Thymus (tissue), 11 donors: ENCODE data around the gene MAPK8IP3. TPM values are rescaled to one million over a fixed set of nuclear protein-coding genes. Genes with fewer than 3 reads are reported as not detected.

Experiments
- DNase-seq, 9 donors: peaks; one replicate each; pipeline ENCODE4 v3.0.0-alpha.2; 2013; ENCODE audit warnings: low spot score in 9 of 9, low read depth in 6 of 9, missing footprints in 1 of 9
- H3K27ac ChIP-seq, 2 donors: one replicate each; pipeline ENCODE4 v1.5.1; 2013; ENCODE audit warnings: control low read depth in 1 of 2, low read depth in 1 of 2, low read length in 1 of 2, mild to moderate bottlenecking in 1 of 2, moderate library complexity in 1 of 2
- H3K27me3 ChIP-seq, 2 donors: one replicate each; pipeline ENCODE4 v1.5.1; 2013; ENCODE audit warnings: low read length in 1 of 2; ENCODE audit not compliant: control insufficient read depth in 2 of 2, insufficient read depth in 1 of 2
- H3K36me3 ChIP-seq, 2 donors: one replicate each; pipeline ENCODE4 v1.5.1; 2013; ENCODE audit warnings: low read length in 1 of 2, mild to moderate bottlenecking in 1 of 2, moderate library complexity in 1 of 2; ENCODE audit not compliant: control insufficient read depth in 2 of 2, insufficient read depth in 2 of 2
- H3K4me1 ChIP-seq, 2 donors: one replicate each; pipeline ENCODE4 v1.5.1; 2013; ENCODE audit warnings: low read length in 2 of 2; ENCODE audit not compliant: control insufficient read depth in 2 of 2, insufficient read depth in 2 of 2
- H3K4me3 ChIP-seq, 2 donors: one replicate each; pipeline ENCODE4 v1.5.1; 2013; ENCODE audit warnings: low read length in 2 of 2, control low read depth in 1 of 2, mild to moderate bottlenecking in 1 of 2
- H3K9me3 ChIP-seq, 2 donors: one replicate each; pipeline ENCODE4 v1.5.1; 2013; ENCODE audit warnings: low read length in 1 of 2, mild to moderate bottlenecking in 1 of 2; ENCODE audit not compliant: control insufficient read depth in 2 of 2, insufficient read depth in 1 of 2
- WGBS: extraction: QIAGEN DNeasy Blood & Tissue Kit; methylation state at CpG from one replicate; pipeline ENCODE4 v1.1.7; 2013; 5-methylcytosine and 5-hydroxymethylcytosine counted together
- polyA plus RNA-seq: library from polyadenylated mRNA; stranded (reverse); fragments of 200-250 nt; gene quantifications from one replicate; pipeline ENCODE4 v1.2.3, GENCODE V29; 2013
- total RNA-seq: library from RNA; stranded (reverse); fragments of 120-200 nt; gene quantifications from one replicate; pipeline ENCODE4 v1.2.4, GENCODE V29; 2013
- donor health status: healthy.

MAPK8IP3 gene
- total and polyA plus RNA-seq, 2 donors: 36.0 to 129 TPM

DNA sequence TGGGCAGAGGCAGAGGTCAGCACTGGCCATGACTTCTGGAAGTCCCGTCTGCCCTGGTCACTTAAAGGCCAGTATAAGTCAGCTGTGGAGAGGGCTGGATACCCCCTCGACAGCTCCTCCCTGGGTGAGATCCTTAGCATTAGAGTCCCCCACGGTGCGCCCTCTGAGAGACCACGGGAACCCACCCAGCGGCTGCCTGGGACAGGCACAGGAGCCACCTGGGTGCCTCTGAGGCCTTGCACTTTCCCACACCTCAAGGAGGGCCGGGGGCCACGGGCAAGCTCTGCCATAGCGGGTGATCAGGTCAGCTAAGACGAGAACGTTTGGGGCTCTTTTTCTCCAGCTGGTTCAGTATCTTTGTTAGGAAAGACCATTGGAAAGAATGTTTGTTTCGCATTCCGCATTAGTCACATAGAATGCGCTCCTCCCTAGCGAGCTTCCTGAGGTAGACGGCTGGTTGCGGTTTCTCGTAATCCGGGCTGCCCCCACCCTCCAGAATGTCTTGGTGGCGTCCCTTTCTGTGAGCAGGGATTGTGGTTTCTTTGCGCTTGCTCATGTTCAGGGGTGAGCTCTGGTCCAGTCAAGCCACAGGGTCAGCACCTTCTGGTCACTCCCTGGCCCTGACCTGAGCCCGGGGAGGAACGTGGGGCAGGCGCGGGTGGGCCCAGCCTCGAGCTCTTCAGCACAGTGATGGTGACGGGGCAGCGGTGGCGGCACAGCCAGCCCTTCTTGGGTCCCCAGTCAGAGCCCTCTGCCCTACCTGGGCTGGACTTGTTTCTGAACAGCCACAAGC is 40.1 kb downstream of the MAPK8IP3 start:
- no peak overlapping the region for H3K4me3 ChIP-seq
- no peaks in the 10 kb centered on the region for H3K27me3 ChIP-seq
- no peak overlapping the region for H3K27ac ChIP-seq
- DNase-seq: no peak
- peaks cover 50 to 77% of the 10 kb centered on the region in 2 donors for H3K36me3 ChIP-seq
- 98% methylated on average over 29 of the region's 29 CpGs for whole genome bisulfite sequencing
- no peaks in the 10 kb centered on the region for H3K4me1 ChIP-seq
- H3K9me3 ChIP-seq: no peaks in the 10 kb centered on the region

DNA sequence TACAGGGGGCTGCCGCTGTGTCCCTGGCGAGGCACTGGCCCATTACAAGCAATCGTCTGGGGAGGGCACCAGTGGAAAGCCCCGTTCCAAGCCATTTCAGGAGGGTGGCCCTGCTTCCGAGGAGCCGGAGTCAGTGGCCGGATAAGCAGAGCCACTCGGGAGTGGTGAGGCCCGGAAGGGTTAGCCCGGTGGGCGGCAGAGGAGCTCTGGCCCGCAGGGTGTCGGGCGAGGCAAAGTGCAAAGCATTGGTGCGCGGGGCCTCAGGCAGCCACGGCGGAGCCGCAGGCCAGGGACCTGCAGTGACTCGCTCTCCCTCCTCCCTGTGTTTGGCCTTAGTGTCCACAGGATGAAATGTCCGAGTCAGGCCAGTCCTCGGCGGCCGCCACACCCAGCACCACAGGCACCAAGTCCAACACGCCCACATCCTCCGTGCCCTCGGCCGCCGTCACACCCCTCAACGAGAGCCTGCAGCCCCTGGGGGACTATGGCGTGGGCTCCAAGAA is 40.7 kb downstream of the MAPK8IP3 start:
- WGBS: 98% methylated on average over 31 of the region's 31 CpGs
- peaks cover 54 to 78% of the 10 kb centered on the region in 2 donors for H3K36me3 ChIP-seq
- H3K4me3 ChIP-seq: no peak overlapping the region
- H3K9me3 ChIP-seq: no peaks in the 10 kb centered on the region
- H3K27ac ChIP-seq: no peak overlapping the region
- H3K27me3 ChIP-seq: no peaks in the 10 kb centered on the region
- no peaks in the 10 kb centered on the region for H3K4me1 ChIP-seq
- DNase-seq: no peak

DNA sequence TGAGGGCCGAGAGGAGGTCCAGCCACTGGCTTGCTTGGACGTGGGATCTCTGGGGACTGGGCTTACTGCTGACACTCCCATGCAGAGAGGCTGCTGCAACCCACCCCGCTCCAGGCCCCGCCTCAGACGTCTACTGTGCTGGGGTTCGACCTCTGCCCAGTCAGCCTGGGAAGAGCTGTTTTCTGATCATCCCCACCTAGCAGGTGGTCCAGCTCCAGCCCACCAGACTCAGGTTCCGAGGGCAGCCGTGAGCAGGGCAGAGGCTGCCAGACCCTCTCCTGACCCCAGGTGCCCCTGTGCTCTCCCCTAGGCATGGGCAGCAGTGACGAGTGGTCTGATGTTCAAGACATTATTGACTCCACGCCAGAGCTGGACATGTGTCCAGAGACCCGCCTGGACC is 41.9 kb downstream of the MAPK8IP3 start:
- Histone ChIP-seq H3K27ac (no peak overlapping the region), H3K27me3 (no peaks in the 10 kb centered on the region), H3K36me3 (peaks cover 65 to 87% of the 10 kb centered on the region in 2 donors), H3K4me3 (no peak overlapping the region), H3K4me1 (no peaks in the 10 kb centered on the region), H3K9me3 (no peaks in the 10 kb centered on the region)
- DNase-seq: no peak
- WGBS: 93% methylated on average over 11 of the region's 11 CpGs

DNA sequence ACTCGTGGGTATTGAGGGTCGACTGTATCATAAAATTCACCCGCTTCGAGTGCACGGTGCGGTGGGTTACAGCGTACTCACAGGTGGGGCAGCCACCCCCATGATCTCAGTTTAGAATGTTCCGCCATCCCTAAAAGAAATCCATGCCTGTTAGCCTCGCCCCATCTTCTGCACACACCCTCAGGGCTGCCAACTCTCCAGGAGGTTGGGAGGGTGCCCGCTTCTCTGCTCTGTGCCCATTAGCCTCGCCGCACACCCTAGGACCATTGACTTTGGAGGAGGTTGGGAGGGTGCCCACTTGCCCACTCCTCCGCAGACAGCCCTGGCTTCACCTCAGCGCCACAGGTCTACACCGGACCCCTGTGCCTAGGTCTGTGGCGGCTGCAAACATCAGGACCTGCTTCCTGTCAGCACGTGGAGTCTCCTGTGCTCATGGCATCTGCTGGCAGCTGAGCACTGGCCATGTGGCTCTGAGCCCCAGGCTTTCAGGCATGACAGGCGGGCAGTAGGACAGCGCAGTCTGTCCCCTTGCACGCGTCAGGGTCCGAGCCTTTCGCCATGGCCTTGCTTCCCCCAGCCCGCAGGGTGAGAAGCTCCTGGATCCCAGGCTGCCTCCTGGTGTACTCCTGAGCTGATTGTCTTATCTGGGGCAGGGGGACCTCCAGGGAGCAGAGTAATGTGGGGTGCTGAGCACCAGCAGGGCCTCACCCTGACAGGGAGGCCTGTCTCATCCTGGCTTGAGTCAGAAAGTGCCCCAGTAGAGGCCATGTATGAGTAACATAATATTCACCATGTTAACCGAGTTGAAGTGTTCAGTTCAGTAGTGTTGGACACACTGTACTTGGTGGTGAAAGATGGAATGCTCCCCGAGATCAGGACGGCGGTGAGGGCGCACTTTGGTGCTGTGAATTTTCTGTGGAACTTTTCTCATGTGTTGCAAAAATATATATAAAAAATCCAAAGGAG is 43.4 kb downstream of the MAPK8IP3 start:
- Histone ChIP-seq H3K9me3 (no peaks in the 10 kb centered on the region), H3K4me1 (no peaks in the 10 kb centered on the region), H3K27me3 (no peaks in the 10 kb centered on the region), H3K4me3 (no peak overlapping the region), H3K27ac (no peak overlapping the region), H3K36me3 (peaks cover 62 to 83% of the 10 kb centered on the region in 2 donors)
- 97% methylated on average over 29 of the region's 29 CpGs for WGBS
- no peak for DNase-seq

DNA sequence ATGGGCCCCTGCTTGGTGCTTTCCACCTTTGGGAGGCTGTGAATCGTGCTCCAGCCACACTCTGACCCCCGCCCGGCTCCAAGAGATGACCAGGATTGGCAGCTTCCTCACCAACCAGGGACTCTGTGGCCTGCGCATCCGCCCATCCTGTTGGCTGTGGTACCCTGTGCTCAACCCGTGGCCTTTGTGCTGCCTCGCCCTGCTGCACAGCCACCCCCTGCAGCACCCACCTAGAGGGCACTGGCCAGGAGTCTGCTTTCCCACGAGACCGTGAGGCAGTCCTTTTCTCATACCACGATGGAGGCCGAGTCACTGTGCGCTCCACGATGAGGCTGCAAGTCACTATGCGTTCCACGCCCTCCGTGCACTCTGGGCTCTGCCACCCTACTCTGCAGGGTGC is 46.0 kb downstream of the MAPK8IP3 start:
- no peak overlapping the region for H3K27ac ChIP-seq
- 98% methylated on average over 16 of the region's 16 CpGs for WGBS
- no peaks in the 10 kb centered on the region for H3K9me3 ChIP-seq
- no peak for DNase-seq
- H3K4me1 ChIP-seq: no peaks in the 10 kb centered on the region
- H3K27me3 ChIP-seq: no peaks in the 10 kb centered on the region
- peaks cover 64 to 67% of the 10 kb centered on the region in 2 donors for H3K36me3 ChIP-seq
- H3K4me3 ChIP-seq: no peak overlapping the region

DNA sequence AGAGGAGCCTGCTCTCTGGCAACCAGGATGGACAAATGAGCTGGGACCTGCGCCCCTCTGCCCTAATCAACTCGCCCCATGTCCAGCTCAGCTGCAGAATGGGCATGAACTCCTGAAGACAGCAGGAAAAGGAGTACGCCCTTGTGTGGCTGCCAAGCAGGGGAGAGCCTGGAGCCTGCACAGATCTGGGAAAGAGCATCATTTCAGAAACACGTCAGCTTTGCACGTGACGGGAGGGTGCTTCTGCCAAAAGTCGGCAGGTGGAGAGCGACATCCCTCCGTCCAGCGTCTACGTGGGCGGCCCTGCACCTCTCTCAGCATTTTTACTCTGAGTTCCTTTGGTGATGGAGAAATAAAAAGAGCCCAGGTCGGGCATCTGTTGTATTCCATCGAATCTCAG is 46.9 kb downstream of the MAPK8IP3 start:
- H3K36me3 ChIP-seq: peaks cover 58 to 63% of the 10 kb centered on the region in 2 donors
- no peak for DNase-seq
- 97% methylated on average over 14 of the region's 14 CpGs for WGBS

DNA sequence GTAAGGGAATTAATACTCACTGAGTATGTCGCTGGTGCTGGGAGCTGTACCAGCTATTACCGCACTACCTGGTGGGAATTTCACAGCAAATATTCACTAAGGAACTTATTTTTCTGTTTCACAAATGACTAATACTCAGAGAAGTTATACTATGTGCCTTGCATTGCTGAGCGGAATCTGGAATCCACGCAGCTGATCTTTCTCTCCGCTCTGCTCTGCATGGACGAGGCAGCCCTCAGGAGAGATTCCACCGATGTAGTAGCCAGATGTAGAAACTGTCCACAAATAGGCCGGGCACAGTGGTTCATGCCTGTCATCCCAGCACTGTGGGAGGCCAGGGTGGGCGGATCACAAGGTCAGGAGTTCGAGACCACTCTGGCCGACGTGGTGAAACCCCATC is 48.2 kb downstream of the MAPK8IP3 start:
- Histone ChIP-seq H3K27me3 (no peaks in the 10 kb centered on the region), H3K4me1 (no peaks in the 10 kb centered on the region), H3K4me3 (no peak overlapping the region), H3K9me3 (no peaks in the 10 kb centered on the region), H3K36me3 (peaks cover 53 to 60% of the 10 kb centered on the region in 2 donors), H3K27ac (no peak overlapping the region)
- DNase-seq: no peak
- 98% methylated on average over 12 of the region's 12 CpGs for WGBS

More for the DNA sequence above, 46.9 kb downstream of the MAPK8IP3 start:
- no peaks in the 10 kb centered on the region for H3K27me3 ChIP-seq
- no peak overlapping the region for H3K4me3 ChIP-seq
- no peak overlapping the region for H3K27ac ChIP-seq
- no peaks in the 10 kb centered on the region for H3K4me1 ChIP-seq
- no peaks in the 10 kb centered on the region for H3K9me3 ChIP-seq

DNA sequence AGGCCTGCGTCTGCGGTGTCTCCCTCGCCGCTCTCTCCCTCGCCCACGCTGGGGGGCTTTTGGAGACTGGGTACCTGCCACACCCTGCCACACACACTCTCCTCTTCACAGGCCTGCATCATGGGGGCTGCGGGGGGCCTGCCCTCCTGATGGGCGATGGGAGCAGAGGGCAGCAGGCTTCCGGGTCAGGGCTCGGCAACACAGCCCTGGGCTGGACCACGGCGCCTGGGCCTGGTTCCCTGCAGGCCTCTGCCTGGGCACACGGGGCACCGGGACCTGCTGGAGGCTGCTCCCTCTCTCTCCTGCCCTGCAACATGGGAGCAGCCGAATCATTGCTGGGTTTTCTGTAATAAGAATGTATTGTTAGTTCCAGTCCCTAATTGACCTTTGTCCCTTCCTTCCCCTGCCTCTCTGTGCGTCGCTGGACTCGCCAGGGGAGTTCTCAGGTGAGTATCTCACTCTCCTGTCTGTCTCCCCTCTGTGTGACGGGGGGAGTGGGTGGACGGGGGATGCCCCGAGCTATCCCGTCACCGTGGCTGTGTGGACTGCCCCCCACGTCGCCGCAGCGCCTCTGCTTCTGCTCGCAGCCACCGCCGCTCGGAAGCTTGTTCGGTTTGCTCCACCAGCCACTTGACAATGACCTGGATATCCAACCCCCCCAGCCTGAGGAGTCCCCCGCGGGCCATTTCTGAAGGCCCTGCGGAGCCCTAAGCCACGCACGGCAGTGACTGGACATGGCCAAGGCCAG is 51.9 kb downstream of the MAPK8IP3 start:
- Histone ChIP-seq H3K4me3 (no peak overlapping the region), H3K36me3 (peaks cover 49 to 67% of the 10 kb centered on the region in 2 donors), H3K9me3 (no peaks in the 10 kb centered on the region), H3K27me3 (no peaks in the 10 kb centered on the region), H3K4me1 (no peaks in the 10 kb centered on the region), H3K27ac (no peak overlapping the region)
- 98% methylated on average over 37 of the region's 37 CpGs for WGBS
- DNase-seq: no peak
